Measurements from ENCODE around the gene EEIG2. TPM values are rescaled to one million over a fixed set of nuclear protein-coding genes. Genes with fewer than 3 reads are reported as not detected.

The EEIG2 gene
- 2.7 and 5.8 TPM in 2 replicates for total RNA-seq

GRCh38 chr1:108559215-108560186, at the start of gene EEIG2:
Gene EEIG2, plus strand, starts transcription at chr1:108560100. Its CDS starts 329 bp downstream, at chr1:108560429.

Other genes with a start within 250 kb of the EEIG2 start
- not detected in 2 replicates for gene NBPF6, start 109.8 kb upstream of the EEIG2 start, total RNA-seq
- 2.1 and 2.6 TPM in 2 replicates for gene HENMT1, start 101.0 kb downstream of the EEIG2 start, total RNA-seq
- 13.4 and 13.7 TPM in 2 replicates for gene PRPF38B, start 132.2 kb downstream of the EEIG2 start, total RNA-seq
- under 0.01 TPM in 1 of 2 replicates, not detected in the other for gene FNDC7, start 152.8 kb downstream of the EEIG2 start, total RNA-seq
- 55.8 and 78.1 TPM in 2 replicates for gene STXBP3, start 186.6 kb downstream of the EEIG2 start, total RNA-seq